ENCODE measurements around the gene RHOJ. TPM values are rescaled to one million over a fixed set of nuclear protein-coding genes. Genes with fewer than 3 reads are reported as not detected.
"Not testable (repeated sequence)": the region's sequence is repeated elsewhere in the genome, so short reads cannot be mapped to it uniquely, and the experiment has no call there.

Gene RHOJ
- total RNA-seq, 1 donor from 2014 or later: 65.8 TPM

- DNase-seq (ENCODE audit: low read depth, low spot score): no peak
Observed at GRCh38 chr14:63296060-63296563, 91.9 kb downstream of the RHOJ start.

- DNase-seq (ENCODE audit: low read depth, low spot score): no peak
Observed at GRCh38 chr14:63297372-63298063, 93.3 kb downstream of the RHOJ start.

GRCh38 chr14:63299351-63300110, 95.3 kb downstream of the RHOJ start:
- DNase-seq (ENCODE audit: low read depth, low spot score): no peak

GRCh38 chr14:63300854-63301253, 96.6 kb downstream of the RHOJ start:
- DNase-seq (ENCODE audit: low read depth, low spot score): no peak

- DNase-seq (ENCODE audit: low read depth, low spot score): no peak
Observed at GRCh38 chr14:63301891-63302534, 97.8 kb downstream of the RHOJ start.

GRCh38 chr14:63304429-63304828, 100.2 kb downstream of the RHOJ start:
- DNase-seq (ENCODE audit: low read depth, low spot score): not testable (repeated sequence)

GRCh38 chr14:63308723-63309317, 104.6 kb downstream of the RHOJ start:
- DNase-seq (ENCODE audit: low read depth, low spot score): no peak

GRCh38 chr14:63318835-63319234, 114.6 kb downstream of the RHOJ start, which contains the start of gene GPHB5:
Gene GPHB5 (minus strand): TSS chr14:63318935. CDS start chr14:63317849, 1,086 bp downstream.
- DNase-seq (ENCODE audit: low read depth, low spot score): no peak

GRCh38 chr14:63322472-63322871, 118.2 kb downstream of the RHOJ start:
- no peak for DNase-seq (ENCODE audit: low read depth, low spot score)

GRCh38 chr14:63322897-63323573, 118.8 kb downstream of the RHOJ start:
- peak; percentile 37 for DNase-seq (ENCODE audit: low read depth, low spot score)

GRCh38 chr14:63326840-63327239, 122.6 kb downstream of the RHOJ start:
- no peak for DNase-seq (ENCODE audit: low read depth, low spot score)

GRCh38 chr14:63328787-63329737, 124.8 kb downstream of the RHOJ start:
- DNase-seq (ENCODE audit: low read depth, low spot score): no peak

- no peak for DNase-seq (ENCODE audit: low read depth, low spot score)
Observed at GRCh38 chr14:63342371-63342770, 138.1 kb downstream of the RHOJ start.

Other genes with a start within 250 kb of the RHOJ start
- not detected in 2 replicates for gene KCNH5, start 159.0 kb upstream of the RHOJ start, total RNA-seq
- not detected in 2 replicates for gene GPHB5, start 114.5 kb downstream of the RHOJ start, total RNA-seq